Measurements from ENCODE around the gene AGBL2. TPM values are rescaled to one million over a fixed set of nuclear protein-coding genes. Genes with fewer than 3 reads are reported as not detected.

AGBL2 gene
- total and polyA plus RNA-seq, 2 donors: 1.6 to 3.5 TPM

Small RNA genes lying within 50 kb of the gene (small RNA-seq; reads per million reads assigned to genes)
- gene RF00019: not detected

Other genes with a start within 250 kb of the AGBL2 start
- gene CELF1, start 162.2 kb downstream of the AGBL2 start, total RNA-seq: 125 TPM
- gene CELF1, start 162.2 kb downstream of the AGBL2 start, polyA plus RNA-seq: 35.2 TPM
- 25.1 TPM for gene PTPMT1, start 149.8 kb downstream of the AGBL2 start, total RNA-seq
- 58.8 TPM for gene PTPMT1, start 149.8 kb downstream of the AGBL2 start, polyA plus RNA-seq
- gene KBTBD4, start 136.4 kb downstream of the AGBL2 start, total RNA-seq: 15.4 TPM
- 24.1 TPM for gene KBTBD4, start 136.4 kb downstream of the AGBL2 start, polyA plus RNA-seq
- gene NDUFS3, start 136.3 kb downstream of the AGBL2 start, total RNA-seq: 40.0 TPM
- gene NDUFS3, start 136.3 kb downstream of the AGBL2 start, polyA plus RNA-seq: 107 TPM
- gene FAM180B, start 128.7 kb downstream of the AGBL2 start, total RNA-seq: 0.32 TPM
- gene FAM180B, start 128.7 kb downstream of the AGBL2 start, polyA plus RNA-seq: 0.10 TPM
- gene C1QTNF4, start 121.0 kb downstream of the AGBL2 start, total RNA-seq: 3.5 TPM
- 7.1 TPM for gene C1QTNF4, start 121.0 kb downstream of the AGBL2 start, polyA plus RNA-seq
- gene MTCH2, start 72.8 kb downstream of the AGBL2 start, total RNA-seq: 47.6 TPM
- 49.5 TPM for gene MTCH2, start 72.8 kb downstream of the AGBL2 start, polyA plus RNA-seq
- 218 TPM for gene FNBP4, start 52.0 kb upstream of the AGBL2 start, total RNA-seq
- 56.6 TPM for gene FNBP4, start 52.0 kb upstream of the AGBL2 start, polyA plus RNA-seq
- gene NUP160, start 133.0 kb upstream of the AGBL2 start, total RNA-seq: 89.7 TPM
- 18.8 TPM for gene NUP160, start 133.0 kb upstream of the AGBL2 start, polyA plus RNA-seq